GM18868 (cell line): ENCODE measurements around the gene ZNF468.
A peak's percentile ranks its signal among the peaks of the same experiment; 100 is the strongest.
"Not testable (repeated sequence)": the region's sequence is repeated elsewhere in the genome, so short reads cannot be mapped to it uniquely, and the experiment has no call there.

Experiments
- ATAC-seq: cut with Tn5 transposase; IDR thresholded peaks from one replicate; pipeline ENCODE4 v1.9.1; 2021; ENCODE audit warnings: mild to moderate bottlenecking, moderate library complexity; ENCODE audit not compliant: unreplicated experiment

ZNF468 gene

DNA sequence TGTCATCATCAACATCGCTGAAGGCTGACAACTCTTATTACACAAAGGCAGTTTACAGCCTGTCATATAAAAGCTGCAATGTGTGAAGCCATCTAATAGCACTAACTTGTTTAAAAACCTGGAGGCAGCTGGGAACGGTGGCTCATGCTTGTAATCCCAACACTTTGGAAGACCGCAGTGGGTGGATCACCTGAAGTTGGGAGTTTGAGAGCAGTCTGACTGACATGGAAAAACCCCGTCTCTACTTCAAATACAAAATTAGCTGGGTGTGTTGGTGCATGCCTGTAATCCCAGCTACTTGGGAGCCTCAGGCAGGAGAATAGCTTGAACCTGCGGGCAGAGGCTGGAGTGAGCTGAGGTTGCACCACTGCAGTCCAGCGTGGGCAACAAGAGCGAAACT is 27.6 kb downstream of the ZNF468 start:
- not testable (repeated sequence) for ATAC-seq

DNA sequence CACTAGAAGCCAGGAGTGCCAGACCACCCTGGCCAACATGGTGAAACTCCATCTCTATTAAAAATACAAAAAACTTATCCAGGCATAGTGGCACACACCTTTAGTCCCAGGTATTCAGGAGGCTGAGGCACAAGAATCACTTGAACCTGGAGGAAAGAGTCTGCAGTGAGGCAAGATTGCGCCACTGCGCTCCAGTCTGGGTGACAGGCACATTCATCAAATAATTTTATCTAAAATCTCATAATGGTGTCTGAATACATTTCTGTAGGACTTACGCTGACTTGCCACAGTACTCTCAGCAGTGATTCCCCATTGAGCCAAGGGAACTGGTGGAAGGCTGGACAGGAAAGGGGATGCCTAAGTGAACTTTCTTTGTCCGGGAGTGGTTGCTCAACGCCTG is 31.7 kb downstream of the ZNF468 start:
- ATAC-seq: no peak

DNA sequence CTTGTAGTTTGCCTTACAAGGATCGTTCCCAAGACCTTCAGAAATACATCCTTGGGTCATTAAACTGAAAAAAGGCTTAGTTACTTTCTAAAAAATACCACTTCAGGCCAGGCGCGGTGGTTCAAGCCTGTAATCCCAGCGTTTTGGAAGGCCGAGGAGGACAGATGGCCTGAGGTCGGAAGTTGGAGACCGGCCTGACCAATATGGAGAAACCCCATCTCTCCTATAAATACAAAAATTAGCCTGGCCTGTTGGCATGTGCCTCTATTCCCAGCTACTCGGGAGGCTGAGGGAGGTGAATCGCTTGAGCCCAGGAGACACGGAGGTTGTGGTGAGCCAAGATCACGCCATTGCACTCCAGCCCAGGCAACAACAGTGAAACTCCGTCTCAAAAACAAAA is 33.7 kb downstream of the ZNF468 start:
- ATAC-seq: no peak

DNA sequence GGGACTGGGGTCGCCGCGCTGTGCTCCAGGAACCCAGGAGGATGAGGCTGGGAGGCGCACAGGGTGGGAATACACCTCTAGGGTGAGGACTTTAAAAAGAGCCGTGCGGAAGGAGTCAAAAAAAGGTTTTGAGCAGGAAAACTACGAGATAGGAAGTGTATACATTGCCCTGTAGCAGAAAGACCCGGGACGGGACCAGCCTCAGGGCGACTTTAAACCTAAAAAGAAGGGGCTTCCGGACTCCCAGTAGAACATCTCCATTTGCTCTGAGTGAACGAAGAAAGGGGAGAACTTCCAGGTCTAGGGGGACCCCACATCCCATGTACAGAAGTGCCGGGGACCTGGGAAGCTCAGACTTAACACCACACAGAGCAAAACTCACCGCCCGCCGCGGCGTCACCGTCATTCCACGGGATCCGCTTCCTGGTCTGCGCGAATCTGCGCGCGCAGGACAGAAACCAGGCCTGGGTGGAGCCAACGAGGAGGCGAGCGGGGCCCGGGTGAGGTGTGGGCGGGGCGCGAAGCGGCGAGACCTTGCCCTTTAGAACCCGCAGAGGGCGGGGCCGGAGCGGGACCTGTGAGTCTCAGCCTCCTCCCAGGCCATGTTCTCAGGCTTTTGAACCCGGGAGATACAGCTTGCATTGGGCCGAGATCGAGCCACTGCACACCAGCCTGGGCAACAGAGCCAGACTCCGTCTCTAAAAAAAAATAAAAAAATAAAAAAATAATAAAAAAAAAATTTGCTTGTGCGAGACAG is 36.0 kb downstream of the ZNF468 start, which contains the start of gene ZNF28:
Gene ZNF28, minus strand, starts transcription at position 430 of the 757 bp plus-strand sequence. CDS start 3,675 bp downstream, outside the sequence.
- ATAC-seq: peak; percentile 98

DNA sequence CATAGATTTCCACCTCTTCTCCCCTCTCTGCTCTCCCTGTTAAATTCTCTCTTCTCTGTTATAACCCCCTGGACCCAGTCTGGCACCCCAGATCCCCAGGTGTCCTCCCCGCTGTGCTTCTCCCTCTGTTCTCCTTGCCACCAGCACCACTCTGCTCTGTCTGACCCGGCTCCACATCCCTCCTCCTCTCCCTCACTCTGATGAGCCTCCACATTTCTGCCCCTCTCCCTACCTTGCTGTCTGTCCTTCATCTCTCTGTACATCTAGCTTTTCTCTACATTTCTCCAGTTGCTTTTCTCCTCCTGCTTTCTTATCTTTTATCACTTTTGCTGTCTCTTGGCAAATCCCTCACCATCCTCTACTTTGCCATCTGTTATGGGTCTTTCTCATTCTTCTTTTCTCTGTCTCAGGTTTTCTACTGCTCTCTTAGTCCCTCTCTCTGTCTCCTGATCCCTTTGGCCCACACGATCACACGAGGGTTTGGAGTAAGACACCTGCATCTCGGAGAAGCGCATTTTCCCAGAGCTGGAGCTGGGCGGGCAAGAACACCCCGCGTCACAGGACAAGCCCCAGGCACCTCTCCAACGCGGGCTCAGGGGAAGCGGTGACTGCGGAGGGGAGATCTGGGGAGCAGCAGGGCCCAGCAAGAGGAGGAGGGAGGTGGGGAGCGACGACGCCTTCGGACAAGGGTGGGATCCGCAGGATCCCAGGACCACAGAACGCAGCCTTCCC is 36.8 kb downstream of the ZNF468 start:
- ATAC-seq: peak; percentile 19

DNA sequence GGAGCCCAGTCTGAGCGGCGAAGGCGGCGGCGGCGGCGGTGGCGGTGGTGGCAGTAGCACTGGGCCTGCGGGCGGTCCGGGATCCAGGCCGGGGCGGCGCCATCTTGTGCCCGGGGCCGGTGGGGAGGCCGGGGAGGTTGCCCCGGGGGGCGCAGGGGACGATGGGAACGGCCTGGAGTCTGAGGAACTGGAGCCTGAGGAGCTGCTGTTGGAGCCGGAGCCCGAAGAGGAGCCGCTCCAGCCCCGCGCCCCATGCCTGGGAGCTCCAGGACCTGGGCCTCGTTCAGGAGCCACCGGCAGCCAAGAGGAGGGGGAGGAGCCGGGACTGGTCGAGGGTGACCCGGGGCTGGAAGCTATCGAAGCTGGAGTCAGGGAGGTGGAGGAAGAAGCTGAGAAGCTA is 47.6 kb downstream of the ZNF468 start:
- ATAC-seq: no peak

DNA sequence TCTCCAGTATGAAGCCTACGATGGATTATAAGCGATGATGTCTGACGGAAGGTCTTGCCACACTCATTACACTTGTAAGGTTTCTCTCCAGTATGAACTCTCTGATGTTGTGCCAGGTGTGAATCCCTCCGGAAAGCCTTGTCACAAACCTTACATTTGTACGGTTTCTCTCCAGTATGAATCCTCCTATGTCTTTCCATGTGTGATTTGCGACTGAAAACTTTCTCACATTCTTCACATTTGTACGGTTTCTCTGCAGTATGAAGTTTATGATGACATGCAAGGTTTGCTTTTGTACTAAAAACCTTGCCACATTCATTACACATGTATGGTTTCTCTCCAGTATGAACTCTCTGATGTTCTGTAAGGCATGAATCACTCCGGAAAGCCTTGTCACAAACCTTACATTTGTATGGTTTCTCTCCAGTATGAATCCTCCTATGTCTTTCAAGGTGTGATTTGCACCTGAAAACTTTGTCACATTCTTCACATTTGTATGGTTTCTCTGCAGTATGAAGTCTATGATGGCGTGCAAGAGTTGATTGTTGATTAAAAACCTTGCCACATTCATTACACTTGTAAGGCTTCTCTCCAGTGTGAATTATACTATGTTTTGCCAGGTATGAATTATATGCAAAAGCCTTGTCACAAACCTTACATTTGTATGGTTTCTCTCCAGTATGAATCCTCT is 57.3 kb downstream of the ZNF468 start:
- not testable (repeated sequence) for ATAC-seq

DNA sequence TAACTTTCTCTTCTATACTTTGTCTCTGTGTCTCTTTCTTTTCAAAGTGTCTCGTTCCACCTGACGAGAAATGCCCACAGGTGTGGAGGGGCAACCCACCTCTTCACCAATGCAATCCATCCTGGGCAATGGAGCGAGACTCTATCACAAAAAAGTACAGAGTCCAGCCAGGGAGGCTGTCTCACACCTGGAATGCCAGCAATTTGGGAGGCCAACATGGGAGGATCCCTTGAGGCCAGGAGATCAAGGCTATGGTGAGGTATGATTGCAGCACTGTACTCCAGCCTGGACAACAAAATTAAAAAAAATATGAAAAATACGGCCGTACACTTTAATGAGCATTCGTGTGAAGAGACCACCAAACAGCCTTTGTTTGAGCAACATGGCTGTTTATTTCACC is 68.0 kb downstream of the ZNF468 start:
- no peak for ATAC-seq
